Spinal cord (tissue), 10 donors: ENCODE measurements around the gene VWA3B. TPM values are rescaled to one million over a fixed set of nuclear protein-coding genes. Genes with fewer than 3 reads are reported as not detected.
"Not testable (repeated sequence)": the region's sequence is repeated elsewhere in the genome, so short reads cannot be mapped to it uniquely, and the experiment has no call there.

Source experiments
- DNase-seq, 6 donors: peaks; one replicate each; pipeline versions ENCODE4 v3.0.0 to v3.0.0-alpha.2; 2013 to 2015; ENCODE audit warnings: low spot score in 6 of 6, low read depth in 4 of 6
- H3K27ac ChIP-seq: one replicate; pipeline ENCODE4 v1.5.1; 2013; ENCODE audit warnings: low read depth, low read length, control low read depth
- H3K27me3 ChIP-seq: one replicate; pipeline ENCODE4 v1.6.1; 2013; ENCODE audit warnings: low read length; ENCODE audit not compliant: control insufficient read depth, insufficient read depth
- H3K36me3 ChIP-seq: one replicate; pipeline ENCODE4 v1.6.1; 2013; ENCODE audit warnings: low read length; ENCODE audit not compliant: control insufficient read depth, insufficient read depth
- H3K4me1 ChIP-seq: one replicate; pipeline ENCODE4 v1.6.1; 2013; ENCODE audit warnings: low read length; ENCODE audit not compliant: control insufficient read depth, insufficient read depth
- H3K4me3 ChIP-seq: one replicate; pipeline ENCODE4 v1.5.1; 2013; ENCODE audit warnings: low read depth, low read length, control low read depth
- H3K9me3 ChIP-seq: one replicate; pipeline ENCODE4 v1.6.1; 2013; ENCODE audit warnings: low read length; ENCODE audit not compliant: control insufficient read depth, insufficient read depth
- WGBS: methylation state at CpG from one replicate; pipeline ENCODE4 v1.1.5; 2013; ENCODE audit warnings: missing lambda C conversion rate; ENCODE audit not compliant: insufficient coverage; 5-methylcytosine and 5-hydroxymethylcytosine counted together
- polyA plus RNA-seq, 2 donors: library from polyadenylated mRNA; unstranded; fragments of 120-200 nt; gene quantifications; one replicate each; pipeline ENCODE4 v1.2.1, GENCODE V29; 2013; ENCODE audit not compliant: insufficient read length in 2 of 2
- total RNA-seq, 2 donors: library from RNA; depleted of rRNA in 1 of 2; stranded (reverse); fragments of 120-200 nt in 1 of 2; fragments of >200 nt in 1 of 2; gene quantifications; one replicate each; pipeline versions ENCODE4 v1.2.3 to v1.2.4, GENCODE V29; 2013 to 2014
- donor health status: healthy.

Gene VWA3B
- total and polyA plus RNA-seq, 4 donors, result 1.5 to 5.9 (median 3.3) TPM

DNA sequence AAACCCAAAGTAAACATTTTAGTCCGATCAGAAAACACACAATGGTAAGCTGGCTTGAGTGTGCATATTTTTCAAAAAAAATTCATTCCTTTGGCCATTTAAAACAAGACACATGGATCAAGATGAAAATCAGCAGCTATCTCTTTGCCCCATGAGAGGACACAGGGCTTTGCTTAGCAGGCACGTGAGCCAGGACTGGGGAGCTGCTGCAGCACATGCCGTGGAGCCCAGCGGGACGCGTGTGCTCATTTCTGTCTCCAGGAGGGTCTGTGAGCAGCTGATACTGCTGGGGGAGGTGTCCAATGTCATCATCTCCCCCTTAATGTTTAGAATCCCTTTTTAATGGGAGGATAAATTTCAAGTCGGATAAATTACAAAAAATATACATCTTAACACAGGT is 209.5 kb downstream of the VWA3B start:
- Histone ChIP-seq H3K27ac (no peak overlapping the region), H3K4me3 (no peak overlapping the region), H3K36me3 (no peaks in the 10 kb centered on the region), H3K27me3 (no peaks in the 10 kb centered on the region), H3K4me1 (peaks cover 20% of the 10 kb centered on the region), H3K9me3 (no peaks in the 10 kb centered on the region)
- 50% methylated on average over 1 of the region's 7 CpGs for WGBS
- peak in 1 of 6 donors; percentile 58 for DNase-seq

DNA sequence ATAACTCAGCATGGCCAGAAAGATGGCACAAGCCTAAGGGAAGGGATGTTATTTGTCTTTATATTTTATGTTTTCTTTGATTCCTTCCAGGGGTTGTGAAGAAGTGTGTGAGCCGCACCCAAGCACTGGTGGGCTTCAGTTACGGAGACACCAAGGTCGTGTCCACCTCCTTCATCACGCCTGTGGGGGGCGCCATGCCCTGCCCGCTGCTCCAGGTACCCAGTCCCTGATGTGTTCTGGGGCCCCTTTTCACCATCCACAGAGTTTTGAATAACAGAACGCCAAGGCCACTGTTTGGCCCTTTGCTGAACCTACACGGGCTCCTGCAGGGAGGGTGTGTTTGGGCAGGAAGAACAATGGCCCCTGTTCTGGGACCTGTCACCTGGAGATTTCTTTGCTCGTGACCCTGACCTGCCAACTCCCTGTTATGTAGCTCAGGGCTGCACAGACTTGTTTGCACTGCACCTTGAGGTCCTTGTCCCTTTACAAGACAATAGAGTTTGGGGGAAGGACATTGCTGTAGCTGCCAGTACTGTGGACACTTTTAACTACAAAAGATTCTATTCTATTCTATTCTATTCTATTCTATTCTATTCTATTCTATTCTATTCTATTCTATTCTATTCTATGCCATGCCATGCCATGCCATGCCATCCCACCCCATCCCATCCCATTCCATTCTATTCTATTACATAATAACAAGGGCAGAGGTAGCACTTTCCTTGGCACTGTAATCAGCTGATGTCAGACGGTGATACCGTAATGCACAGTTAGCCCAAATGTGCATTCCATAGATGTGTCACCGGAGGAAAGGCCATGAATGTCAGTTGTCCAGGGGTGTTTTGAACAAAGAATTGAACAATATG is 211.1 kb downstream of the VWA3B start:
- 75% methylated on average over 9 of the region's 12 CpGs for WGBS
- Histone ChIP-seq H3K36me3 (no peaks in the 10 kb centered on the region), H3K4me3 (no peak overlapping the region), H3K27ac (no peak overlapping the region), H3K9me3 (no peaks in the 10 kb centered on the region), H3K27me3 (no peaks in the 10 kb centered on the region), H3K4me1 (peaks cover 20% of the 10 kb centered on the region)
- no peak for DNase-seq

DNA sequence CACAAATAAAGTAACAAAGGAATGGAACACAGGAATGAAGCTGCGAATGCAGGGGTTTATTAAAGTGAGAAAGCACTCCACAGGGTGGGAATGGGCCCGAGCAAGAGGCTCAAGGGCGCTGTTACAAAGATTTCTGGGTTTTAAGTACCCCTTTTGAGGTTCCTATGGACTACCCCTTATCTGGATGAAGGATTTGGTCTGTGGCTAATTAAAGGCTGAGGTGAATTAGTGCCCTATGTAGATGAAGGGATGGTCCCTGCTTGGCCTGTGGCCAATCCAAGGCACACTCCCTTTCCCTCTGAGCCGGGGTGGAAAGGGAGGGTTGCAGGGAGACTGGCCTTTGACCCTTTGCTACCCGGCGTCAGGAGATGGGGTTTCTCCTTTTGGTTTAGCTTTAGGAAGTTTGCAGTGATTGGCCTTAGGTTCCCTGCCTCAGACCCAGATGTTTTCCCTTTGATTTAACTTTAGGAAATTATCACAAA is 211.8 kb downstream of the VWA3B start:
- DNase-seq, result no peak
- H3K4me3 ChIP-seq, result no peak overlapping the region
- no peaks in the 10 kb centered on the region for H3K27me3 ChIP-seq
- WGBS, result 90% methylated on average over 3 of the region's 6 CpGs
- peaks cover 20% of the 10 kb centered on the region for H3K4me1 ChIP-seq
- H3K36me3 ChIP-seq, result no peaks in the 10 kb centered on the region
- no peaks in the 10 kb centered on the region for H3K9me3 ChIP-seq
- no peak overlapping the region for H3K27ac ChIP-seq

DNA sequence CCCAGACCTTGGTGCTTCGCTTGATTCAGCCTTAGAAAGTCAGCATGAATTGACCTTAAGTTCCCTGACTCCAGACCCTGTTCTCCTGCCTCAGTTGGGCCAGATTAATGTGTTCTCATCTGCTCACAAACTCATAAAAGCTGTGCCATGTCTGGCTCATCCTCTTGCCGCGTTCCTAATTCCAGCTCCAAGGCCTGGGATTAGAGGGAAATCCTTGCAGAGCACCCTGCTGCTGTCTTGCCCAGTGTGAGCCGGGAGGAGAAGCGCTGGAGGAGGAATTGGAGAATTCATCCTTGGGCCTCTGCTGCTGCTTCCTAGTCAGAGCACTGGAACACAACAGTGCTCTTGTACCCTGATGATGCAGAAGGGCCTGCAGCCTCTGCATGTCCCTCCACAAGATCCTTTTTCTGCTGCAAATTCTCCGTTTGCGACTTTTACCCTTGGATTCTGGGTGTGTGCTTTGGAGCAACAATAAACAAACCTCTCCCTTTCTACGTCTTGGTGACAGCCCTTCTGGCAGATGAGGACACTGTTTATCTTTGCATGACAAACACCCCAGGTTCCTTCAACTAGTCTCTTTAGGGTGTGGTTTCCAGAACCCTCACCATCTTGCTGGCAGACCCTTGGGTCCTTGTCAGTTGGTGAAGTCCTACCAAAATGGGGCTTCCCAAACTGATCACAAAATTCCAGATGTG is 212.4 kb downstream of the VWA3B start:
- H3K4me1 ChIP-seq, result peaks cover 20% of the 10 kb centered on the region
- no peak for DNase-seq
- H3K9me3 ChIP-seq, result no peaks in the 10 kb centered on the region
- no peak overlapping the region for H3K27ac ChIP-seq
- no peaks in the 10 kb centered on the region for H3K27me3 ChIP-seq
- no peak overlapping the region for H3K4me3 ChIP-seq
- 81% methylated on average over 6 of the region's 8 CpGs for WGBS
- no peaks in the 10 kb centered on the region for H3K36me3 ChIP-seq

DNA sequence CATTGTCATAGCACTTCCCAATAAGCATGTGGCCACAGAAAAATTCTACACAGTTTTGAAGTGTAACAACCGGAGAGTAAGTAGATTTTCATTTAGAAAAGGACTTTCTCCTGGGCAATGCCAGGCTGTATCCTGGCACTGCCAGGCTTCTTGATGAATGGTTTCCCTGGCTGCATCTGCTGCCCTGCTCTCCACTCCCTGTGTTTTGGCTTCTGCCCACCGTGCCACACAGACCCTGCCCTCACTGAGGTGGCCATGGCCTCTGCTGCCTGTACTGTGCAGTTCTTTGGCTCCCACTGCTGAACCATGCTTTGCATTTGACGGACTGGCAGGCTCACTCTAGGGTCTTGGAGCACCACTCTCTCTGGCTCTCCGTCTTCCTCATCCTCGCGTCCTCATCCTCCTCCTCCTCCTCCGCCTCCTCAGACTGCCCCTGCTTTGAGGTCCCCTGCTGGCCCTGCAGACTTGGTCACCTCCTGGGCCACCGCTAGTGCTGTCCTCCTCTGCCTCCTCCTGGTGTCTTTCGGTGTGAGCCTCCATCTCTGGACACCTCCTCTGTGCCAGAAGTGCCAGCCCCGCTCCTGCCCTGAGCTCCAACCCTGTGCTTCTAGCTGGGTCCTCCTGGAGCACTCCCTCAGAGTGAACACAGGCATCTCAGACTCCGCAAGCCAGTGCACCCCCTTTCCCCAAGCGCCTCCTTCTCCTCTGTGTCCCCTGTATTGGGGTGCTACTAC is 213.3 kb downstream of the VWA3B start:
- 73% methylated on average over 11 of the region's 12 CpGs for WGBS
- H3K4me3 ChIP-seq, result no peak overlapping the region
- no peak overlapping the region for H3K27ac ChIP-seq
- no peaks in the 10 kb centered on the region for H3K36me3 ChIP-seq
- H3K4me1 ChIP-seq, result peaks cover 19% of the 10 kb centered on the region
- H3K9me3 ChIP-seq, result no peaks in the 10 kb centered on the region
- DNase-seq, result peak in 3 of 6 donors; percentile 26 to 70 (median 26)
- H3K27me3 ChIP-seq, result no peaks in the 10 kb centered on the region

DNA sequence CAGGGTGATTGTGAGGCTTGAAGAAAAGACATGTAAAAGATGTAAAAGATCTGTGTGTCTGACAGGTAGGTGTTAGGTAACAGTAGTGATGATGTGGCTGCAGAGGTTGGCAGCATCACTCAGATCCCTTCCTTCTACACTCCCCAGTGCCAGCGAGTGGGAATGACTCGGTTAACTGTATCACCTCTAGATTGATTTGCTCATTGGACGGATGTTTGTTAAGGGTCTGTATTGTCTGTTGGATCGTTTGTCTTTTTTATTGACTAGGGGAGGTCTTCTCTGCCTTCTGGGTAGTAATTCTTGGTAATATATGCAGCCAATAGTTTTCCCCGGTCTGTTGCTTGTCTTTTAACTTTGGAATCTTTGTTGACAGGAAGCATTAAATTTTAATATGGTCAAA is 214.5 kb downstream of the VWA3B start:
- no peaks in the 10 kb centered on the region for H3K27me3 ChIP-seq
- WGBS, result 10% methylated on average over 2 of the region's 5 CpGs
- no peaks in the 10 kb centered on the region for H3K9me3 ChIP-seq
- peaks cover 17% of the 10 kb centered on the region for H3K4me1 ChIP-seq
- no peak overlapping the region for H3K4me3 ChIP-seq
- peak in 1 of 6 donors; percentile 51 for DNase-seq
- H3K27ac ChIP-seq, result no peak overlapping the region
- no peaks in the 10 kb centered on the region for H3K36me3 ChIP-seq

DNA sequence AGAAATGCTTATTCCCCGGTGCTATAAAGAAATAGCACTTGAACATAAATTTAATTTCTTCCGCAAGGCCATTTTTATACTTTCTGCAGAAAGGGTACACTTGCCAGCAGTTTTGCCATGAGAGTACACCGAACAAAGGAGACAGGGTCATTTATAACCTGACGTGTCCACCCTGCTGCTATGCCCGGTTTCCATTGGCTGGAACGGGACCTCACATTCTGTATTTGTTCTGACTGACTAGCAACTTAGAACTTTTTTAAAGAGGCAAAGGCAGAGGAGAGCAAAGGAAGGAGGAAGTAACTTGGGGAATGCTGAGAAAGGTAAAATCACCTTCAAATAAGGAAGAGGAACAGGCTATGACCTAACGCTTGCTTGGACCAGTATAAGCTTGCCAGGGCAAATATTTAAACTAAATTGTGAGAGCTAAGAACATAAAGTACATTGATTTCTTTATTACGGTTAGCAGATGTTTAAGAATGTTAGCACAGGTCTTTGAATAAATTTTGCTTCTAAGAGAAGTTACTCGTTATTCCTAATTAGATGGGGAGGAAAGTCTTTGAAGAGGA is 220.2 kb downstream of the VWA3B start:
- not testable (repeated sequence) for H3K4me3 ChIP-seq, H3K9me3 ChIP-seq, H3K27ac ChIP-seq, H3K36me3 ChIP-seq, DNase-seq, H3K4me1 ChIP-seq, H3K27me3 ChIP-seq
- WGBS, result 26% methylated on average over 5 of the region's 9 CpGs

DNA sequence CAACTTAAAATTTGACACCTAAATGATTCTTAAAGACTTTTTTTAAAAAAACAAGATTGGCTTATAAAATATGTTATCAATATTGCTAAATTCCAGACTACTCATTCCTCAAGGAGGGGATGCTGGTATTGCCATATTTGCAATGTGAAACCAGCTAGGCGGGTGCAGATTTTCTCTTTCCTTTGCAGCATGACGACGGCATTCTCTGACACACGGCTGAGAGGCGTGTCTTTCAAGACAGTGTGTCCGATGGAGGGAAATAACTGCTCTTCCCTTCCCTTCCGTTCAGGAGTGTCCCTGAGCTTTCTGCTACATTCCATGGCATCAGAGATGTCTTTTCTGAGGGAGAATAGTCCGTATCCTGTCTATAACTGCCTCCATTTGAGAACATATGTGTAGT is 221.1 kb downstream of the VWA3B start:
- H3K36me3 ChIP-seq, result peaks cover 2% of the 10 kb centered on the region
- H3K27me3 ChIP-seq, result no peaks in the 10 kb centered on the region
- peaks cover 3% of the 10 kb centered on the region for H3K4me1 ChIP-seq
- DNase-seq, result peak in 1 of 6 donors; percentile 36
- H3K9me3 ChIP-seq, result no peaks in the 10 kb centered on the region
- H3K27ac ChIP-seq, result no peak overlapping the region
- 86% methylated on average over 1 of the region's 8 CpGs for WGBS
- no peak overlapping the region for H3K4me3 ChIP-seq

DNA sequence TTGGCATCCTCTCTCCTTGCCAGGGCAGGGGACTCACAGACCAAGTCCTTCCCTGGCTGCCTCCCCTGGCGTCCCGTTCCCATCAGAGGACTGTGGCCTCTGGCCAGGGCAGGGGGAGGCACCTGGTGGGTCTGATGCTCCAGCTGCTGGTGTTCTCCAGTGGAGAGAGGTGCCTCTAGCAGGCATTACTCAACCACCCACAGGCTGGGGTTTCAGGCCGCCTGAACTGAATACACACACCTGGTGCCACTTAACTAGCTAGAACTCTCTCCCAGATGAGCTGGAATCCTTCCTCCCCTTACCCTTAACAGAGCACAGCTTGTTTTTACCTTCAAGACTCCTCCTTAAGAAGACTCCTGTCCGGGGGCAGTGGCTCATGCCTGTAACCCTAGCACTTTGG is 221.6 kb downstream of the VWA3B start:
- no peak for DNase-seq
- 77% methylated on average over 4 of the region's 4 CpGs for WGBS
- no peaks in the 10 kb centered on the region for H3K27me3 ChIP-seq
- no peaks in the 10 kb centered on the region for H3K9me3 ChIP-seq
- H3K27ac ChIP-seq, result no peak overlapping the region
- H3K4me3 ChIP-seq, result no peak overlapping the region
- H3K4me1 ChIP-seq, result peaks cover 3% of the 10 kb centered on the region
- H3K36me3 ChIP-seq, result peaks cover 2% of the 10 kb centered on the region
